ENCODE results near the gene RHEX.
"Not testable (repeated sequence)": the region's sequence is repeated elsewhere in the genome, so short reads cannot be mapped to it uniquely, and the experiment has no call there.

- TF ChIP-seq ZNF557 (CRISPR knock-in tag; IDR thresholded peaks at IDR 0.05); CREB1 (IDR thresholded peaks at IDR 0.05); CREB1 (CRISPR knock-in tag; IDR thresholded peaks at IDR 0.05); SIN3A (IDR thresholded peaks at IDR 0.05; ENCODE audit: borderline replicate concordance, low read depth, low read length); SRF (IDR thresholded peaks at IDR 0.05; ENCODE audit: low read depth, low read length): not testable (repeated sequence)
- TF ChIP-seq, protein P1, sequence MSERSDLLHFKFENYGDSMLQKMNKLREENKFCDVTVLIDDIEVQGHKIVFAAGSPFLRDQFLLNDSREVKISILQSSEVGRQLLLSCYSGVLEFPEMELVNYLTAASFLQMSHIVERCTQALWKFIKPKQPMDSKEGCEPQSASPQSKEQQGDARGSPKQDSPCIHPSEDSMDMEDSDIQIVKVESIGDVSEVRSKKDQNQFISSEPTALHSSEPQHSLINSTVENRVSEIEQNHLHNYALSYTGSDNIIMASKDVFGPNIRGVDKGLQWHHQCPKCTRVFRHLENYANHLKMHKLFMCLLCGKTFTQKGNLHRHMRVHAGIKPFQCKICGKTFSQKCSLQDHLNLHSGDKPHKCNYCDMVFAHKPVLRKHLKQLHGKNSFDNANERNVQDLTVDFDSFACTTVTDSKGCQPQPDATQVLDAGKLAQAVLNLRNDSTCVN (CRISPR knock-in tag; IDR thresholded peaks at IDR 0.05; ENCODE audit: borderline replicate concordance) = not testable (repeated sequence)
Observed at GRCh38 chr1:206064501-206064900, 11.5 kb downstream of the RHEX start.

All from HepG2 (cell line).